ENCODE data around the gene THOP1.
"Not testable (repeated sequence)": the region's sequence is repeated elsewhere in the genome, so short reads cannot be mapped to it uniquely, and the experiment has no call there.

Gene THOP1

DNA sequence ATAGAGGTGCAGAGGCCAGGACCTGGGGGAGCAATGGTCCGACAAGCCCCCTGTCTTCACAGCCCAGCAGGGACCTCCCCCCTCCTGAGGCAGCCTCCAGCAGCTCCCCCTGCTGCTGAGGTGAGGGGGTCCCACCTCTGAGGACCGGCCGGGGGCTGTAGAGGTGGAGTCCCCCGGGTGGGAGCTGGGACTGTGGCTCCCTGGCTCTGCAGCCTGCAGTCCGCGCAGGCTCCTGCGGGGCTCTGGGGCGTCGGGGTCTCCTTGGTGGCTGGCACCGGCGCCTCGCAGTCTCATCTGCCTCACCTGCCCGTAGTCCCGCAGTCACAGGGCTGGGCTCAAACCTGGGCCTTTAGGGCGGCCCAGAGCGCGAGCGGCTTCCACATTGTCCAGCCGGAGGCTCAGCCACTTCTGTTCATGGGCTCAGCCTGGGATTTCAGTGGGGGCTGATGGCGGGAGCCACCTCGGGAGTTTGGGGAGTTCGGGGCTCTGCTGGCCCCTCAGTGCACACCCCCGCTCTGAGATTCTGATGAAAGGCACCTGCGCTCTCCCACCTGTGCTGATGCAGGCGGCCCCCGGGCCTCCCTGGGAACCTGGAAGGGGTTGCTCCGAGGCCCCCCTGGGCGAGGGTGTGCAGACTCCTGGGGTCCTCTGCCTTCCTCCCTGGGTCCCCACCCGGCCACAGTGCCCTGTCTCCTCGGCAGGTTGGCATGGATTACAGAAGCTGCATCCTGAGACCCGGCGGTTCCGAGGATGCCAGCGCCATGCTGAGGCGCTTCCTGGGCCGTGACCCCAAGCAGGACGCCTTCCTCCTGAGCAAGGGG is 27.3 kb downstream of the THOP1 start:
- no peak overlapping the region for H3K27ac Mint-ChIP-seq (ENCODE audit: low read depth)
- H3K4me1 Mint-ChIP-seq, result no peaks in the 10 kb centered on the region
- H3K9me3 Mint-ChIP-seq, result no peaks in the 10 kb centered on the region
- no peak overlapping the region for H3K4me3 Mint-ChIP-seq
- no peaks in the 10 kb centered on the region for H3K27me3 Mint-ChIP-seq
- no peaks in the 10 kb centered on the region for H3K36me3 Mint-ChIP-seq (ENCODE audit: insufficient read depth)
- DNase-seq (ENCODE audit: low spot score in 2 of 2) (no peak), ATAC-seq (replicated peaks; ENCODE audit: extremely low read depth, poor library complexity, severe bottlenecking) (no peak)

GRCh38 chr19:2813235-2814160 is 28.2 kb downstream of the THOP1 start:
- ATAC-seq (replicated peaks; ENCODE audit: extremely low read depth, poor library complexity, severe bottlenecking) (no peak), DNase-seq (ENCODE audit: low spot score in 2 of 2) (no peak)
- Mint-ChIP-seq H3K9me3 (no peaks in the 10 kb centered on the region), H3K27ac (ENCODE audit: low read depth) (no peak overlapping the region), H3K4me1 (no peaks in the 10 kb centered on the region), H3K27me3 (no peaks in the 10 kb centered on the region), H3K4me3 (no peak overlapping the region), H3K36me3 (ENCODE audit: insufficient read depth) (peaks cover 1% of the 10 kb centered on the region)

- Mint-ChIP-seq H3K4me1 (no peaks in the 10 kb centered on the region), H3K4me3 (no peak overlapping the region)
- DNase-seq (ENCODE audit: low spot score in 2 of 2), result no peak
These were observed 29.1 kb downstream of the THOP1 start for GRCh38 chr19:2814426-2814825.

GRCh38 chr19:2815191-2815614 is 29.9 kb downstream of the THOP1 start:
- no peak overlapping the region for H3K27ac Mint-ChIP-seq (ENCODE audit: low read depth)
- H3K4me1 Mint-ChIP-seq, result no peaks in the 10 kb centered on the region
- no peaks in the 10 kb centered on the region for H3K27me3 Mint-ChIP-seq
- no peak overlapping the region for H3K4me3 Mint-ChIP-seq
- ATAC-seq (replicated peaks; ENCODE audit: extremely low read depth, poor library complexity, severe bottlenecking), result no peak
- peaks cover 4% of the 10 kb centered on the region for H3K36me3 Mint-ChIP-seq (ENCODE audit: insufficient read depth)
- DNase-seq (ENCODE audit: low spot score in 2 of 2), result no peak
- no peaks in the 10 kb centered on the region for H3K9me3 Mint-ChIP-seq

More at GRCh38 chr19:2814426-2814825, 29.1 kb downstream of the THOP1 start:
- ATAC-seq (replicated peaks; ENCODE audit: extremely low read depth, poor library complexity, severe bottlenecking), result no peak
- H3K9me3 Mint-ChIP-seq, result no peaks in the 10 kb centered on the region
- peaks cover 1% of the 10 kb centered on the region for H3K36me3 Mint-ChIP-seq (ENCODE audit: insufficient read depth)
- no peak overlapping the region for H3K27ac Mint-ChIP-seq (ENCODE audit: low read depth)
- H3K27me3 Mint-ChIP-seq, result no peaks in the 10 kb centered on the region

GRCh38 chr19:2815923-2816322 is 30.6 kb downstream of the THOP1 start:
- Mint-ChIP-seq H3K27me3 (no peaks in the 10 kb centered on the region), H3K4me1 (peaks cover 2% of the 10 kb centered on the region), H3K9me3 (no peaks in the 10 kb centered on the region), H3K4me3 (no peak overlapping the region), H3K27ac (ENCODE audit: low read depth) (no peak overlapping the region), H3K36me3 (ENCODE audit: insufficient read depth) (peaks cover 5% of the 10 kb centered on the region)
- ATAC-seq (replicated peaks; ENCODE audit: extremely low read depth, poor library complexity, severe bottlenecking) (no peak), DNase-seq (ENCODE audit: low spot score in 2 of 2) (no peak)

DNA sequence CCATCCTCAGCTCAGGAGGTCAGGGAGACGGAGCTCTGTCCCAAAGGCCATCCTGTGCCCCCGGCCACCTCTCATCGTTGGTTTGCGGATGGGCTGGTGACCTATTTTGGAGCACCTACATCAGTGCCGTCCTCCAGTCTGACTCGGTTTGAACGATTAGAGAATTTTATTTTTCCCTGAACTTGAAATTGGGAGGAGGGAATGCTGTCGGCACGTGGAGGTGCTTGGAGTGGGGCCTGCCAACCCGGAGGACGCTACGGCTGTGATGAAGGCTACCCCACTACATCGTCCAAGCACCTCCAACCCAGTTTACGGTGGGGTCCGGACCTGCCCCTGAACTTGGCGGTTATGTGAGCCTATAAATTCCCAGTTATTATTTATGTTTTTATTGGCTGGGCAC is 31.3 kb downstream of the THOP1 start:
- H3K36me3 Mint-ChIP-seq (ENCODE audit: insufficient read depth), result peaks cover 5% of the 10 kb centered on the region
- peaks cover 5% of the 10 kb centered on the region for H3K4me1 Mint-ChIP-seq
- no peak for ATAC-seq (replicated peaks; ENCODE audit: extremely low read depth, poor library complexity, severe bottlenecking)
- H3K27me3 Mint-ChIP-seq, result no peaks in the 10 kb centered on the region
- H3K27ac Mint-ChIP-seq (ENCODE audit: low read depth), result no peak overlapping the region
- no peak for DNase-seq (ENCODE audit: low spot score in 2 of 2)
- no peak overlapping the region for H3K4me3 Mint-ChIP-seq
- no peaks in the 10 kb centered on the region for H3K9me3 Mint-ChIP-seq

GRCh38 chr19:2817237-2817829 is 32.0 kb downstream of the THOP1 start:
- not testable (repeated sequence) for H3K27me3 Mint-ChIP-seq; H3K36me3 Mint-ChIP-seq (ENCODE audit: insufficient read depth); H3K27ac Mint-ChIP-seq (ENCODE audit: low read depth); H3K9me3 Mint-ChIP-seq; H3K4me3 Mint-ChIP-seq; ATAC-seq (replicated peaks; ENCODE audit: extremely low read depth, poor library complexity, severe bottlenecking); H3K4me1 Mint-ChIP-seq; DNase-seq (ENCODE audit: low spot score in 2 of 2)

DNA sequence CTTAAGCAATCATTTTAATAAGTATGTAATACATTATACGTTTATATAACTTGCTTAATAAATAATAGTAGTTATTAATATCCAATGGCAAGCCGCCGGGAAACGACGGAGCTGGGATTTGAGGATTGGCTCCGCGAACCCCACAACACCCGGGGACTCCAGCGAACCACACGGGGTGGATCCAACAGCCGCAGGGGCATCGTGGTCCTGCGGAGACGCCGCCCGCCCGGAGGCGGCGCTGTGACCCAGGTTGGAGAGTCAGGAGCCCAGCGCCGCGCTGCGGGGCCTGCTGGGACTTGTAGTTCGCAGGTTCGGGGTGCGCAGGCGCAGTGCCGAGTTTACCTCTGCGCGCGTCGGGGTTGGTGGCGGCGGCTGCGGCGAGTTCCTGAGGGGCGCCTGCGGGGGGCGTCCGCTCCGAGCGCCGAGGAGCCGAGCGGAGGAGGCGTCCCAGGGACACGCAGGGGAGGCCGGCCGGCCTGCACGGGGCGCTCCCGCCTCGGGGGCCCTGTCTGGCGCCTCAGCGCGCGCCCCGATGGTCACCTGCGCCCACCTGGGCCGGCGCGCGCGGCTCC is 34.3 kb downstream of the THOP1 start, which contains the start of gene ZNF554:
TSS of gene ZNF554 (plus strand) at position 329 of the 572 bp plus-strand sequence. CDS start at position 533, 204 bp downstream.
- H3K36me3 Mint-ChIP-seq (ENCODE audit: insufficient read depth), result peaks cover 5% of the 10 kb centered on the region
- H3K9me3 Mint-ChIP-seq, result no peaks in the 10 kb centered on the region
- ATAC-seq (replicated peaks; ENCODE audit: extremely low read depth, poor library complexity, severe bottlenecking) (peak; percentile 98), DNase-seq (ENCODE audit: low spot score in 2 of 2) (peak; percentile 94 to 97)
- peak within 1 kb of the TSS; percentile 49 for H3K27ac Mint-ChIP-seq (ENCODE audit: low read depth)
- peak within 1 kb of the TSS; percentile 81 for H3K4me3 Mint-ChIP-seq
- H3K4me1 Mint-ChIP-seq, result peaks cover 5% of the 10 kb centered on the region
- H3K27me3 Mint-ChIP-seq, result no peaks in the 10 kb centered on the region

DNA sequence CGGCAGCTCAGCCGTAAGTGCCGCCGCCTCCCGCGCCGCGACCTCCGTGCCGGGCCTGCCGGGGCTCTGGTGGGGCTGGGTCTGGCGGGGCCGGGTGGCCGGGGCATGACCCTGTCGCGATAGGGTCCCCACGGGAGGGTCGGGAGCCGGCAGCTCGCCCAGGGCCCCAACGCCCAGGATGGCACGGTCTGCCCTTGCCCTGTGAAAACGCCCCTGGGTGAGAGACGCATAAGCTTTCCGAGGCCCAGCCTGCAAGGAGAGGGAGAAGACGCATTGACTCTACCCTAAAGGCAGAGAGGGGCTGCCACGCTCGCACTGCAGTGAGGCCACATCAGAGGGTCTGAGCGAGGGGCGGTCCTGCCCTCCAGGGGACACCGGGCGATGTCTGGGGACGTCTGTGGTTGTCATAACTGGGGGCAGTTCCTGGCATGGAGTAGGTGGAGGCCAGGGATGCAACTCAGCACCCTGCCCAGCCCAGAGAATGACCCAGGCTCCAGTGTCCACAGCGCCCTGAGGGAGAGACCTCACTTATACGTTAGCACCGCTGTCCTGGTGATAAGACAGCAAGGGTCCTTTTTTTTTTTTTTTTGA is 34.9 kb downstream of the THOP1 start:
- H3K4me1 Mint-ChIP-seq, result peaks cover 5% of the 10 kb centered on the region
- peaks cover 5% of the 10 kb centered on the region for H3K36me3 Mint-ChIP-seq (ENCODE audit: insufficient read depth)
- no peaks in the 10 kb centered on the region for H3K27me3 Mint-ChIP-seq
- no peak for DNase-seq (ENCODE audit: low spot score in 2 of 2)
- peak; percentile 26 for ATAC-seq (replicated peaks; ENCODE audit: extremely low read depth, poor library complexity, severe bottlenecking)
- H3K27ac Mint-ChIP-seq (ENCODE audit: low read depth), result peak overlapping the region; percentile 49
- peak overlapping the region; percentile 81 for H3K4me3 Mint-ChIP-seq
- no peaks in the 10 kb centered on the region for H3K9me3 Mint-ChIP-seq

- Mint-ChIP-seq H3K4me3 (no peak overlapping the region), H3K36me3 (ENCODE audit: insufficient read depth) (peaks cover 5% of the 10 kb centered on the region), H3K27ac (ENCODE audit: low read depth) (no peak overlapping the region), H3K27me3 (no peaks in the 10 kb centered on the region), H3K4me1 (peaks cover 5% of the 10 kb centered on the region), H3K9me3 (no peaks in the 10 kb centered on the region)
- no peak for DNase-seq (ENCODE audit: low spot score in 2 of 2)
- no peak for ATAC-seq (replicated peaks; ENCODE audit: extremely low read depth, poor library complexity, severe bottlenecking)
These were observed 37.5 kb downstream of the THOP1 start for GRCh38 chr19:2822846-2823245.

GRCh38 chr19:2823646-2824045 is 38.3 kb downstream of the THOP1 start:
- Mint-ChIP-seq H3K27me3 (no peaks in the 10 kb centered on the region), H3K9me3 (no peaks in the 10 kb centered on the region), H3K36me3 (ENCODE audit: insufficient read depth) (peaks cover 4% of the 10 kb centered on the region), H3K27ac (ENCODE audit: low read depth) (no peak overlapping the region), H3K4me3 (no peak overlapping the region), H3K4me1 (peaks cover 5% of the 10 kb centered on the region)
- DNase-seq (ENCODE audit: low spot score in 2 of 2) (no peak), ATAC-seq (replicated peaks; ENCODE audit: extremely low read depth, poor library complexity, severe bottlenecking) (no peak)

DNA sequence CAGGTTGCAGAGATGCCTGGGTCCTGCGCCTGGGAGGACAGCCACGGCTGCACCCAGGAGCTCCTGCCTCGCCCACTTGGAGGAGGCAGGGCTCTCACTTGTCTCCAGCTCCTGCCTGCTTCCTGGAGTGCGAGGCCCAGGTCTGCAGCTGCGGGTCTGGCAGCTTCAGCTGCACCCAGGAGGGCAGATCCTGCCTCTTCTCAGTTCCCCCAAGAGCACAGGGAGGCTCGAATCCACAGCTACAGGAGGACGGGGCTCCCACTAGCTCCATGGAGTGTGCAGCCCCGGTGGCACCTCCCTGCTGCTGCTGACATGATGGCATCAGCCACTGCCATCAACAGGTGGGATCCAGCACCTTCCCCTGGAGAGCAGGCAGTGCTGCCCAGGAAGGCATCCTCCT is 38.8 kb downstream of the THOP1 start:
- H3K27me3 Mint-ChIP-seq, result no peaks in the 10 kb centered on the region
- H3K4me3 Mint-ChIP-seq, result no peak overlapping the region
- no peaks in the 10 kb centered on the region for H3K9me3 Mint-ChIP-seq
- peaks cover 5% of the 10 kb centered on the region for H3K4me1 Mint-ChIP-seq
- ATAC-seq (replicated peaks; ENCODE audit: extremely low read depth, poor library complexity, severe bottlenecking), result no peak
- peaks cover 4% of the 10 kb centered on the region for H3K36me3 Mint-ChIP-seq (ENCODE audit: insufficient read depth)
- no peak overlapping the region for H3K27ac Mint-ChIP-seq (ENCODE audit: low read depth)
- DNase-seq (ENCODE audit: low spot score in 2 of 2), result no peak

All from central memory CD8-positive, alpha-beta T cell (primary cell).